ENCODE results near the gene PKDREJ.

DNA sequence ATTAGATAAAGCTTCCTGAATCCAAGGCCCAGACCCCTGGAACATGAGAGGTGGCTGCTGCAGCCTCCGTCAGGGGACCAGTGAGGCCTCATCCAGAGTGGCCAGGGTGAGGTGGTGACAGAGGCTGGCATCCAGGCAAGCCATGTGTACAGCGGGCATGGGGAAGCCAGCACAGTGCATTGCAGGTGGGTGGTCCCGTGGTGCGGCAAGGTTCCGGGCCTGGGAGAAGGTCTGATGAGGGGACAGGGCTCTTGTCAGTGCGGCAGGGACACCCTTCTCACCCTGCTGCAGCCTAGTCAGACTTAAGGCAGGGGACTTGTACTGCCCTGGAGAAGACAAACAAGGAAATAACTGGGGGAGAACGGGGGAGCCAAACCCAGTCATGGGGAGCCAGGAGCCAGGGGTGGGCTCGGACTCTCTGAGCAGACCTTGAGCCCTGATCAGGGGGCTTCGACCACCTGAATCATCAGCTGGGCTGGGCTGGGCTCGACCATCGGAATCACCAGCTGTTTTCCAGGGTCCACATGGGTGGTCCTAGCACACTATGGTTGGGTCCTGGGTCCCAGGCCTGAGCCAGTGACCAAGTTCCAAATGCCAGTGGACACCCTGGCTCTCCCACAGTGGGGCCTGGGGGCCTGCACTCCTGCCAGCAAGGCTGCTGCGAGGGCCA lies 9.8 kb upstream of the PKDREJ start:
- no peak for TF ChIP-seq POLR2A (IDR thresholded peaks at IDR 0.05; ENCODE audit: low read length)
- TF ChIP-seq GATA1 (IDR thresholded peaks at IDR 0.05; ENCODE audit: low read depth, low read length): no peak
